Keratinocyte (primary cell): ENCODE results near the gene JAG2.

Experiments
- CTCF ChIP-seq, 3 experiments: IDR thresholded peaks in 1 of 3; conservative IDR thresholded peaks in 1 of 3; optimal IDR thresholded peaks in 1 of 3; 2 replicates in 2 of 3; 3 replicates in 1 of 3; pipeline versions ENCODE3 to v1.5.1; 2011; ENCODE audit warnings: low read length in 3 of 3, mild to moderate bottlenecking in 3 of 3, moderate library complexity in 2 of 3, control low read depth in 1 of 3, inconsistent platforms in 1 of 3; ENCODE audit not compliant: insufficient read depth in 2 of 3; ENCODE audit errors: extremely low read depth in 1 of 3
- EZH2 ChIP-seq: IDR thresholded peaks from one replicate; pipeline ENCODE4 v1.6.1; 2012; ENCODE audit warnings: inconsistent platforms, mild to moderate bottlenecking, low read length, moderate library complexity

DNA sequence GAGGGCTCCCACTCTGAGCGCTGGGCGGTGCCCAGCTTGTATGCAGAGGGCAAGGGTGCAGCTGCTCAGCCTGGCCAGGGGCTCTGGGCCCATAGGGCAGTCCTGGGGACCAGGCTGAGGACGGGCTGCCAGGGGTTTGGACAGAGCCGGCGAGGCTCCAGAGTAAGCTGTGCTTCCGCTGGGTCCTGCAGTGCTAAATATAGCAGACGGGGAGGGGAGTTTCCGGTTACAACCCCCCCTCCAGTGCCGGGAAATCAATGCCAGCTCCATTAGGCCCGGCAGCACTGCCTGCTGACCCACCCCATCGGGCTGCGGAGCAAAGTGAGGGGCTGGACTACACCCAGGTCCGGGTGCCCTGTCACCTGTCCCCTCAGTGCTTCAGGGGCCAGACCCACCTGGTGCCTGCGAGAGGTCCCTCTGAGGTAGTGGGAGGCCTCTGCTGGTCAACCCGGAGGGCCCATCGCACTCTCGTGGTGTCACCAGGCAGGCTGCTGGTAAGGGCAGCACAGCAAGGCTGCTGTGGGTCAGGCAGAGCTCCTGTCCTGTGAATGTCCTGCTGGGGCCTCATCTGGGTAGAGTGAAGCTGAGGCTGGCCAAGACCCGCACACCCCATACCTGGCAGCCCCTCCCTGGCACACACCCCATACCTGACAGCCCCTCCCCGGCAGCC is 2.6 kb upstream of the JAG2 start:
- TF ChIP-seq CTCF (optimal IDR thresholded peaks at IDR 0.05 in 1 of 3, IDR thresholded peaks at IDR 0.05 in 1 of 3, conservative IDR thresholded peaks at IDR 0.05 in 1 of 3; ENCODE audit: extremely low read depth in 1 of 3, insufficient read depth in 2 of 3, low read length in 3 of 3) (no peak), EZH2 (no peak)
